Measurements from ENCODE around the gene KLK4.

Gene KLK4

DNA sequence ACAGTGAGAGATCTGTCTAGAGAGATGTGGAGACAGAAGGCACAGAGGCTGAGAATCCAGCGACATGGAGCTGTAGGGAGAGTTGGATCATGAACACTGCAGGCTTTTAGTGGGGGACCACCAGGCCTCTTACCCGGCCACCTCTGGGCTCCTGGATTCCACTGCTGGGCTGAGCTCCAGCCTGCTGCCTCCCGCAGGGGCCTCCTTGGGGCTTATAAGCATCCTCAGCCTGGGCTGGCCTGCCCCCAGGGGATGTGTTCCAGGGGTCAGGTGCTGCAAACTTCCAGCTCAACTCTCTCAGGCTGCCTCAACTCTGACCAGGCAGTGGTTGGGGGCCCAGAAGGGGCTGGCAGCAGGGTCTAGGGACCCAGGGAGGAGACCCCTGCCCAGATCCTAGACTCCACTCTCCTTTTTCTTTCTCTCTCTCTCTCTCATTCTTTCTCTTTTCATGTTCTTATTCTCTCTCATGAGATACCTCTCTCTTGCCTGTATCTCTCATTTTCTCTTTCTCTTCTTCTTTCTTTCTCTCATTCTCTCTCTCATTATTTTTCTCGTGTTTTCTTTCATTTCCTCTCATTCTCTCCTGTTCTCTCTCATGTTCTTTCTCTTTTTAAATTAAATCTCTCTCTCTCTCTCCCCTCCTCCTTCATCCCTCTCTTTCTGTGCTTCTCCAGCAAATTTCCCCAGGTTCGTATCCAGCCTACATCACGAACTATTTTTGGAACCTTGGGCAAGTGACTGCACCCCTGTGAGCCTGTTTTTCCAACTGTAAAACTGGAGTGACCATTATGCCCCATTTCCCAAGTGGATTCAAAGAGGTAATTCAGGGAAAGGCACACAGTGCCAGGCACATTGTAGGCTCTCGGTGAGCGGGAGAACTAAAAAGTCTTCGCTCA lies at the start of gene KLK4:
TSS of gene KLK4 (minus strand) at position 190 of the 896 bp plus-strand sequence. CDS start 657 bp downstream, outside the sequence.
- no peak for DNase-seq

DNA sequence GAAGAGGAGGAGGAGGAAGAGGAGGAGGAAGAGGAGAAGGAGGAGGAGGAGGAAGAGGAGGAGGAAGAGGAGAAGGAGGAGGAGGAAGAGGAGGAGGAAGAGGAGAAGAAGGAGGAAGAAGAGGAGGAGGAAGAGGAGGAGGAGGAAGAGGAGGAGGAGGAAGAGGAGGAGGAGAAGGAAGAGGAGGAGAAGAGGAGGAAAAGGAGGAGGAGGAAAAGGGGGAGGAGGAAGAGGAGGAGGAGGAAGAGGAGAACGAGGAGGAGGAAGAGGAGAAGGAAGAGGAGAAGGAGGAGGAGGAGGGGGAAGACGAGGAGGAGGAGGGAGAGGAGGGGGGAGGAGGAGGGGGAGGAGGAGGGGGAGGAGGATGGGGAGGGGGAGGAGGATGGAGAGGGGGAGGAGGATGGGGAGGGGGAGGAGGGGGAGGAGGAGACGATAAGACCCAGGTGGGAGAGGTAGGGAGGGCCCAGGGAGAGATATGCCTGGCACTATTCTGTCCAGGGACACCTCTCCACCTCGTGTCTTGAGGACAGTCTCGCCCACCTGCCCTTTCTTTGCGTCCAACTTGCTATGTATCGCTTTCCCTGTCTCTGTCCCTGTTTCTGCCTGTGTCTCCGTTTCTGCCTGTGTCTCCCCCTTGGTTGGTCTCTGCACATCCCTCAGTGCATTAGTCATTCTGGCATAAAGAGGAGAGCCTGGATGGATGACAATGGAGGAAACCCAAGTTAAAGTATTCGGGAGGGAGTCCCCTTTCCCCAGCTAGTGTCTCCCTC lies 48.7 kb upstream of the KLK4 start:
- no peak for DNase-seq

DNA sequence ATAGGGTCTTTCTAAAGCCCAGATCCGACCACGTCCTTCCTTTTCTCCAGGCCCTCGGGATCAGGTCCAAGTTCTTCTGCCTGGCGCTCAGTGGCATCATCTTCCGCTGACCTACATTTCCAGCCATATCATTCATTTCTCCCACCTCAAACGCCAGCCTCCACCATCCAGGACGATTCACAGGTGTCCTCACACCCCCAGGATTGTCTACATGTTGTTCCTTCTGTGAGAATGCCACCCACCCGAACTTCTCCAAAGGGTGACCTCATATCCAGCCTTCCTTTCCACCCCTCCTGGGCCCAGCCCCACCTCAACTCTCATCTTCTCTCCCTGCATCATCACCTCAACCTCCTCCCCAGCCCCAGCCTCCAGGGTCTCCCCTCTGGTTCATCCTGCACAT lies 46.4 kb upstream of the KLK4 start:
- no peak for DNase-seq

GRCh38 chr19:50952910-50953309 lies 41.7 kb upstream of the KLK4 start, which contains the start of gene KLK5:
Gene KLK5, minus strand, starts transcription at chr19:50953038. Its CDS starts 381 bp downstream, at chr19:50952657.
- DNase-seq = no peak

DNA sequence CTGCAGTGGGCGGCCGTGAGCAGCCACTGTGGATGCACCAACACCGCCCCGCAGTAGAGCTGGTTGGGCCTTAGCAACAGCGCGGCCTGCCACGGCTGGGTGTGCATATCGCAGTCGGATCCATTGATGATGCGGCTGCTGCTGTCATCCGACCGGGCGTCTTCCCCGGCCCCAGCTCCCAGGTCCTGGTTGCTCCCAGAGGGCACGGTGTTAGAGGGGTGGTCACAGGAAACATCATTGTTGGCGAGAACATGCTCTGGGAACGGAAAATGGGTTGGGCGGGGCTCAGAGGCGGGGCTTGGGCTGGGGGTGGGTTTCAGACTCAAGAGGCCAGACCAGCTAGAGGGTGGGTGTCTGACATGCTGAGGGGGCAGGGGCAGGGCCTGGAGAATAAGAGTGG lies 38.7 kb upstream of the KLK4 start:
- no peak for DNase-seq

DNA sequence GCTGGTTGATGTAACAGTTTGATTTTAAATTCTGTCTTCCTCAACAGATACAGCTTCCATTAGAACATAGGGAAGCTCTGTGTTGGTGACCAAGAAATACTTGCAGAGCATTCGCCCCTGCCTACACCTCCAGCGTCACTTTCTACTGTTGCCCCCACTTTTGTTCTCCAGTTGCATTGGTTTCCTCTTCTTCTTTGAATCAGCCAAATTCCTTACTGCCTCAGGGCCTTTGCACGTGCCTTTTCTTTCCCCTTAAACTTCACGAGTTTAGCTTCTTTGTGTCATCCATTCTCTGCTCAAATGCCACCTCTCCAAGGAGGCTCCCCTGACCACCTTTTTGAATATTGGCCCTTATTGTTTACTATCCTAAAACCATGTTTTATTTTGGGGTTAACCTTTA lies 35.9 kb upstream of the KLK4 start:
- DNase-seq = no peak

DNA sequence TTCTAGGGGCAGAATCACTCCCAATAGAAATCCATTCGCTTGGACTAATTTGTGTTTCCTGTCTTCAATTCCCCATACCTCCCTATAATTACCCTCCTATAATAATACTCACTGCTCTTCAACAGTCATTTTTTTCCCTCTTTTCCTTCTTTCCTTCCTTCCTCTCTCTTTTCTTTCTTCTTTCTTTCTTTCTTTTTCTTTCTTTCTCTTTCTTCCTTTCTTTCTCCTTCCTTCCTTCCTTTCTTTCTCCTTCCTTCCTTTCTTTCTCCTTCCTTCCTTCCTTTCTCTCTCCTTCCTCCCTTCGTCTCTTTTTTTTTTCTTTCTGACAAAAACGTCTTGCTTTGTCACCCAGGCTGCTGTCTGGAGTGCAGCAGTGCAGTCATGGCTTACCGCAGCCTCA lies 33.6 kb upstream of the KLK4 start:
- no peak for DNase-seq

- no peak for DNase-seq
Measured at GRCh38 chr19:50943074-50943828, 32.1 kb upstream of the KLK4 start.

GRCh38 chr19:50939596-50939995 lies 28.4 kb upstream of the KLK4 start:
- DNase-seq = no peak

DNA sequence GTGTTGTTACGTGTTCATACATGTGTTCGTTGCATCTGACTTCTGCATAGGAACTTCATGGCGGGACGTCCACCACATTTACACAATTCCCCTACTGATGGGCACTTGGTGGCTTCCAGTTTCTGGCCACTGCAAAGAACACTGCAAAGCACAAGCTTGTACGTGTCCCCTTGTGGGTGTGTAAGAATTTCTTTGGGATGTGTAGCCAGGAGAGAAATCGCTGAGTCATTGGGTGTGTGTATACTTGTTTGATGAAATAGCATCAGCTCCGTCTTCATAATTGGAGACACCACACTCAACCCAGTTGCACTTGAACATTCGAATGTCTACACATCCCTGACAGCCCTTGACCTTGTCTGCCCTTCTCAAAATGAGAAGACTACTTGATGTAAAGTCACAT lies 22.4 kb upstream of the KLK4 start:
- DNase-seq = no peak

DNA sequence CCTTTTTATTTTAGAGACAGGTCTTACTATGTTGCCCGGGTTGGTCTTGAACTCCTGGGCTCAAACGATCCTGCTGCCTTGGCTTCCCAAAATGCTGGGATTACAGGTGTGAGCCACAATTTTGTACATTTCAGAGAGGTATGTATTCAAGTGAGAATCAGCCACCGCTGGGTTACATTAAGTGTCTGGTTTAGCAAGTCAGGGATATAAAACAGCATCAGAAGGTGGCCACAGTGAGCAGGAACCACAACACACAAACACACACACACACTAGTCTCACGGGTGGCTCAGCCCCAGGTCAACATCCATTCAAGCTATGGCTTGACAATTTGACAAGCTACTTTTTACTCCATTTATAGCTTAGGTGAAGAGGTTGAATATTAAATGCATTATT lies 21.5 kb upstream of the KLK4 start:
- DNase-seq = no peak

GRCh38 chr19:50932018-50932689 lies 21.0 kb upstream of the KLK4 start:
- no peak for DNase-seq

DNA sequence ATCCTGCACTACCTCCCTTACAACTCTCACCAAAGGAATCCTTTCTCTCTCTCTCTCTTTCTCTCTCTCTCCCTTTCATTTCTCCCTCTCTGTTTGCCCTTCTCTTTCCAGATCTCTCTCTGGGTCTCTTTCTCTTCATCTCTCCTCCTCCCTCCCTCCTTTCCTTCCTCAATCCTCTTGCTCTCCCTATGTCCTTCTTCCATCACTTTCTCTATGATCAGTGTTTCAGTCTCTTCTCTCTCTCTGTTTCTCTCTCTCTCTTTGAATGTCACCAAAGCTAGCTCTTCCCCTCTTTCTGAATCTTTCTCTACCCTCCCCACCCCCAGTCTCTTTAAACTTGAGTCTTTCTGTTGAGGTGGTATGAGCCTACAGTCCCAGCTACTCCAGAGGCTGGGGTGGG lies 19.8 kb upstream of the KLK4 start:
- DNase-seq = no peak

GRCh38 chr19:50928831-50929230 lies 17.6 kb upstream of the KLK4 start:
- no peak for DNase-seq

GRCh38 chr19:50926144-50926543 lies 14.9 kb upstream of the KLK4 start:
- DNase-seq = no peak

DNA sequence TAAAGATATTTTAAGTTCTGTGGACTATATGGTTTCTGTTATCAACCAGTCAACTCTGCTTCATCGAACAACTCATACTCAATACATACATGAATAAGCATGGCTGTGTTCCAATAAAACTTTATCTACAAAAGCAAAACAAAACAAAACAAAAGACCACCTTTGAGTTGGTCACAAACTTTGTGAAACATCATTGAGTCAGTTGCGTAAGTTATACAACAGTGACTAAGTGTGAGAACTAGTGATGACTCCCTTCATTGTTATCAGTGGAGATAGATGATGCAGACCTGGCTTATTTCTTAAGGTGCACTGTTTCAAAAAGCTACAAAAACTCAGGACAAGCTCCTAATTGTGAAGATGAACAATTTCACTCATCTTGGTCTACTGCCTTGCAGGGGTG lies 14.5 kb upstream of the KLK4 start:
- no peak for DNase-seq

GRCh38 chr19:50924586-50924985 lies 13.4 kb upstream of the KLK4 start:
- no peak for DNase-seq

DNA sequence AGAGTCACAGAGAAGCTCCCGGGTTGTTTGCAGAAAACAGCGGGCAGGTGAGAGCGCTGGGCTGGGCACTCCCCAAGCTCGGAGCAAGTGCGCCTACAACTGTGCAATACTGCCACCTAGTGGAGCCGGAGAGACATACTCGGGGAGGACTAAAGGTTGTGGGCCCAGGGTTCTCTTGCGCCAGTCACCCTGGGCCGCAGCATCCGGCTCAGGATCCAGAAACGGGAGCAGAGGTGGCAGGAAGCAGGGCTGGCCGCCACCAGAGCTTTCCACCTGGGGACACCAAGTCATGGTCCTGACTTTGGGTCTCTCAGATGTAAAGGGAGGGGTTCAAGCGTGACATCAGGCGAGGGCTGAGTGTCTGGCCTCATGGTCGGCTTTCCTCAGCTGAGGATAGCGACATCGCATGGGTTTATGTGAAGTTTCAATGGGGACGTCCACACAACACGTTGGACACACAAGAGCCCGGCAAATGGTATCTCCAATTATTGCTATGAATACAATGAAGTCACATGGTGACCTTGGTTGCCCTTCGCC lies 11.2 kb upstream of the KLK4 start:
- peak; percentile 64 for DNase-seq

GRCh38 chr19:50921426-50922316 lies 10.5 kb upstream of the KLK4 start:
- no peak for DNase-seq

DNA sequence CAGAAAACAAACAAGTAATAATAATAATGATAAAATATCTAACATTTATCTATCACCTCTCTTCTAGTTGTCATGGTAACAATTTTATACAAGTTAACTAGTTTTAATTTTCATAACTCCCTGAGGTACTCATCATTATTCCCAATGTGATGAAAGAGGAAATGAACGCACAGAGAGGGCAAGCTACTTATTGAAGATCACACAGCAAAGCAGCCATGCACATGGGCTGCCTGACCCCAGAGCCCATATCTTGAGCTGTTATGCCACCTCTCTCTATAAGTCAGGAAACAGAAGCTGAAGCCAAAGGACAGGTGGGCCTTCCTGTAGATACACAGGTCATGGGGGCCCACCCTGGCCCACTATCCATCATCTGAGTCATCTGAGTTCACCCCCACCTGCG lies 4.9 kb upstream of the KLK4 start:
- DNase-seq = no peak
